HTR-8/SVneo (cell line): ENCODE measurements around the gene TAMM41.
"Not testable (repeated sequence)": the region's sequence is repeated elsewhere in the genome, so short reads cannot be mapped to it uniquely, and the experiment has no call there.

ENCODE experiments used
- DNase-seq: peaks from one replicate; pipeline ENCODE4 v3.0.0; 2011; ENCODE audit warnings: low spot score, mixed read lengths; ENCODE audit not compliant: insufficient read length
- FAIRE-seq: peaks from 2 replicates; lab custom pipeline; 2011; peaks lifted over from hg19 to GRCh38; lab: Jason Lieb, UNC

TAMM41 gene

GRCh38 chr3:11846281-11847266, at the start of gene TAMM41:
Gene TAMM41 (minus strand): TSS chr3:11846885. CDS start chr3:11846636, 249 bp downstream.
- FAIRE-seq (peak; percentile 55), DNase-seq (peak; percentile 89)

GRCh38 chr3:11878837-11879236, 32.2 kb upstream of the TAMM41 start:
- no peak for DNase-seq
- FAIRE-seq, result no peak

- DNase-seq, FAIRE-seq: not testable (repeated sequence)
These were observed 28.0 kb upstream of the TAMM41 start for GRCh38 chr3:11874707-11875106.

GRCh38 chr3:11863739-11864138, 17.1 kb upstream of the TAMM41 start:
- DNase-seq, FAIRE-seq: not testable (repeated sequence)

- FAIRE-seq, DNase-seq: not testable (repeated sequence)
These were observed 15.9 kb upstream of the TAMM41 start for GRCh38 chr3:11862584-11862983.

- not testable (repeated sequence) for FAIRE-seq, DNase-seq
These were observed 15.5 kb upstream of the TAMM41 start for GRCh38 chr3:11862145-11862544.

GRCh38 chr3:11860213-11860612, 13.5 kb upstream of the TAMM41 start:
- FAIRE-seq, DNase-seq: not testable (repeated sequence)

GRCh38 chr3:11853450-11853849, 6.8 kb upstream of the TAMM41 start:
- DNase-seq, result no peak
- no peak for FAIRE-seq

GRCh38 chr3:11850003-11850402, 3.3 kb upstream of the TAMM41 start:
- DNase-seq, result no peak
- FAIRE-seq, result no peak

GRCh38 chr3:11847607-11848006, 922 bp upstream of the TAMM41 start:
- no peak for DNase-seq
- no peak for FAIRE-seq

- no peak for FAIRE-seq
These were observed 1.0 kb downstream of the TAMM41 start for GRCh38 chr3:11845651-11846050.

GRCh38 chr3:11844891-11845290, 1.8 kb downstream of the TAMM41 start:
- DNase-seq, result no peak
- FAIRE-seq, result no peak

More at GRCh38 chr3:11845651-11846050, 1.0 kb downstream of the TAMM41 start:
- DNase-seq, result no peak

GRCh38 chr3:11835028-11835639, 11.6 kb downstream of the TAMM41 start:
- DNase-seq, result peak; percentile 51
- FAIRE-seq, result no peak

- DNase-seq (no peak), FAIRE-seq (no peak)
These were observed 13.4 kb downstream of the TAMM41 start for GRCh38 chr3:11832981-11833905.

GRCh38 chr3:11829416-11829815, 17.3 kb downstream of the TAMM41 start:
- FAIRE-seq (no peak), DNase-seq (no peak)

GRCh38 chr3:11826628-11827265, 19.9 kb downstream of the TAMM41 start:
- FAIRE-seq (no peak), DNase-seq (no peak)

GRCh38 chr3:11825301-11825700, 21.4 kb downstream of the TAMM41 start:
- DNase-seq, result no peak
- no peak for FAIRE-seq

GRCh38 chr3:11820531-11821041, 26.1 kb downstream of the TAMM41 start:
- DNase-seq (no peak), FAIRE-seq (no peak)

GRCh38 chr3:11819146-11819689, 27.5 kb downstream of the TAMM41 start:
- FAIRE-seq, result no peak

More at GRCh38 chr3:11819146-11819689, 27.5 kb downstream of the TAMM41 start:
- no peak for DNase-seq
